ENCODE measurements around the gene JAK1.
"Not testable (repeated sequence)": the region's sequence is repeated elsewhere in the genome, so short reads cannot be mapped to it uniquely, and the experiment has no call there.

The JAK1 gene

DNA sequence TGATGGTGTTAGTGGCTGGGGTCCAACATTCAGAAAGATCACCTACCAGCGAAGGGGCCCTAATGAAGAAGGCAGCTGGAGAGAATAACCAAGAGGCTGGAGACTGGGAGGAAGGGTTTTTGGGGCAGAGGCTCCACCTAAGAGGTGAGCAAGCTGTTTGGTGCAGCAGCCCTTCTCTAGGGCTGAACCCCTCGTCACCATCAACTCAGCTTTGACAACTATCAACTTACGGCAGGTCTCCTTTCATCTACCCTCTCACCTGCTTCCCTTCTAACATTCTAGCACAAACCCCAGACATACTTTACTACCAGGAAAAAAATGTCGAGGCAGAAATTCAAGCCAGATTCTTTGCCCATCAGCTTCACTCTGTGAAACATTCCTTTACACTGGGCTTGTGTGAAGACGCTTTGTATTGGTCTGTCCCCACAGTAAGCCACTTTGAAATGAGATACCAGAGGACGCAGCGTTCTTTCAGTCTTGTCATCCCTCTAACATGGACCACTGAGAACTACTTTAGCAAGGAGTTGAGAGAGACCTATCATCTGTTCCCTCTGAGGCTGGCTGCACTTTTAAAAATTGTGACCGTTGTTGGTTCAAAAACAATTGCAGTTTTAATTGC lies 136.8 kb downstream of the JAK1 start:
- no peak overlapping the region for H3K4me3 ChIP-seq (replicated peaks; ENCODE audit: low read depth, low read length)
- DNase-seq (ENCODE audit: low read depth): no peak
- TF ChIP-seq, protein P1, sequence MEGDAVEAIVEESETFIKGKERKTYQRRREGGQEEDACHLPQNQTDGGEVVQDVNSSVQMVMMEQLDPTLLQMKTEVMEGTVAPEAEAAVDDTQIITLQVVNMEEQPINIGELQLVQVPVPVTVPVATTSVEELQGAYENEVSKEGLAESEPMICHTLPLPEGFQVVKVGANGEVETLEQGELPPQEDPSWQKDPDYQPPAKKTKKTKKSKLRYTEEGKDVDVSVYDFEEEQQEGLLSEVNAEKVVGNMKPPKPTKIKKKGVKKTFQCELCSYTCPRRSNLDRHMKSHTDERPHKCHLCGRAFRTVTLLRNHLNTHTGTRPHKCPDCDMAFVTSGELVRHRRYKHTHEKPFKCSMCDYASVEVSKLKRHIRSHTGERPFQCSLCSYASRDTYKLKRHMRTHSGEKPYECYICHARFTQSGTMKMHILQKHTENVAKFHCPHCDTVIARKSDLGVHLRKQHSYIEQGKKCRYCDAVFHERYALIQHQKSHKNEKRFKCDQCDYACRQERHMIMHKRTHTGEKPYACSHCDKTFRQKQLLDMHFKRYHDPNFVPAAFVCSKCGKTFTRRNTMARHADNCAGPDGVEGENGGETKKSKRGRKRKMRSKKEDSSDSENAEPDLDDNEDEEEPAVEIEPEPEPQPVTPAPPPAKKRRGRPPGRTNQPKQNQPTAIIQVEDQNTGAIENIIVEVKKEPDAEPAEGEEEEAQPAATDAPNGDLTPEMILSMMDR (IDR thresholded peaks at IDR 0.05; ENCODE audit: low read length, missing control alignments): no peak

DNA sequence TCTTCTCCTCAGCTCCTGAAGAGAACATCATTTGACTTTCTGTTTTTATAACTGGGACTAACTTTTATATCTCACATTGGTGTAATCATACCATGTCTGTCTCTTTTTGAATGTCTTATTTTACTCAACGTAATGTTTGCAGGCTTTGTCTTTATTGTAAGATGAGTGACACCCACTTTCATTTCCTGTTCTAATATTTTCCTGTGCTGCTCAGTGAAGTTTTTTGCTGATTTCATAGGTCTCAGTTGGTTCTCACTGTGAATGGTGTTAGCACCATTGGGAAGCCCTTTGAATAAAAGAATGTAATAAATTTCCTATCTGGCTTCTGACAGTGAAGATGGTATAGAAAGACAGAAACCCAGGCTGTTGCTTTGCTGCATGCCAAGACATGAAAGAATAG lies 137.5 kb downstream of the JAK1 start:
- no peak for DNase-seq (ENCODE audit: low read depth)
- no peak overlapping the region for H3K4me3 ChIP-seq (replicated peaks; ENCODE audit: low read depth, low read length)
- TF ChIP-seq, protein P1 (IDR thresholded peaks at IDR 0.05; ENCODE audit: low read length, missing control alignments): no peak

DNA sequence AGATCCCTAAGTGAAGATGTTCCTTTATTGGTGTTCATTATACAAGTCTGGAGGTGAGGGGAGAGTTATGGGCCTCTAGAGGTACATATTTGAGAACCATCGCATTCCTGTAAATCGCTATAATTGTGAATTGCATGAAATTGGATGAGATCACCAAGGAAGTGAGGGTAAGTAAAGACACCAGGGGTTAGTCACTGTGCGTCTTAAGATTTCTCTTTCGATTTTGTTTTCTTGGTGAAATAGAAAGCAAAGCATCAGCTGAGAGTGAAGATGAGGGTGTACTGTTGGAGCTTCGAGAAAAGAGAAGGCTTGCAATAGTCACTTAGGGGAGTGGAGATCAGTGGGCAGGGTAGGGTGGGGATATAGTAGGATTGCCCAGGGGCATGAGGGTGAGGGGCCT lies 139.4 kb downstream of the JAK1 start:
- H3K4me3 ChIP-seq (replicated peaks; ENCODE audit: low read depth, low read length): no peak overlapping the region
- TF ChIP-seq, protein P1 (IDR thresholded peaks at IDR 0.05; ENCODE audit: low read length, missing control alignments): no peak
- no peak for DNase-seq (ENCODE audit: low read depth)

DNA sequence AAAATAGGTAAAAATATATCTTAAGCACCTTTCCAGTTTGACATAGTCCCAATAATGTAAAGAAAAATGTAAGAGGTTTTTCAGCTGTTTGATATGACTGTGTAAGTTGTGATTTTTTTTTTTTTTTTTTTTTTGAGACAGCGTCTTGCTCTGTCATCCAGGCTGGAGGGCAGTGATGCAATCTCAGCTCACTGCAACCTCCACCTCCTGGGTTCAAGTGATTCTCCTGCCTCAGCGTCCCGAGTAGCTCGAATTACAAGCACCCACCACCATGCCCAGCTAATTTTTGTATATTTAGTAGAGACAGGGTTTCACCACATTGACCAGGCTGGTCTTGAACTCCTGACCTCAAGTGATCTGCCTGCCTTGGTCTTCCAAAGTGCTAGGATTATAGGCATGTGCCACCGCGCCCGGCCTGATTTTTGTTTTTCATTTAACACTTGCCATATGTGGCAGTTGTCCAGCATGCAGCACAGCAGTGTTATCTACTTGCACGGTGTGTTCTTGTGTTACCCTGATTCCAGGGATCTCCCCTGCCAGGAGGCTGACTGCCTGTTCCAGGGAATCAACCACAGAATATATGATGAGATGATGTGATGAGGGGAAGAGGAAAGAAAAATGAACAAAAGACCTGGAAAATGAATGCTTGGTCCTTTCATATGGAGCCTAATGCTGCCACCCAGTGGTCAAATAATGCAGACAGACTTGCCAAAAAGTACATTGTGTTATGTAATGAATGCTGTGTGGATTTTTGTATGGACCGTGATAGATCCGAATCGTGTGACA lies 142.5 kb downstream of the JAK1 start:
- DNase-seq (ENCODE audit: low read depth): peak; percentile 87
- TF ChIP-seq, protein P1 (IDR thresholded peaks at IDR 0.05; ENCODE audit: low read length, missing control alignments): peak; percentile 77
- H3K4me3 ChIP-seq (replicated peaks; ENCODE audit: low read depth, low read length): no peak overlapping the region

DNA sequence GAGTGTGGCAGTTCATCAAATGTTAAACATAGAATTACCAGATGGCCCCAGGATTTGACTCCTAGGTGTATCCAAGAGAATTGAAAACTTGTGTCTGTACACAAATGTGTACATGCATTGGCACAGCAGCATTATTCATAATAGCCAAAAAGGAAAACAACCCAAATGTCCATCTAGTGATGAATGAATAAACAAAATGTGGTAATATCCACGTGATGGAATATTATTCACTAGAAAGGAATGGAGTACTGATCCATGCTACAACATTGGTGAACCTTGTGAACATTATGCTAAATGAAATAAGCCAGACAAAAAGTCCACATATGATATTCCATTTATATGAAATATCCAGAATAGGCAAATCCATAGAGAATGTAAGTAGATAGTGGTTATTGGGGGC lies 143.7 kb downstream of the JAK1 start:
- DNase-seq (ENCODE audit: low read depth): peak; percentile 42
- H3K4me3 ChIP-seq (replicated peaks; ENCODE audit: low read depth, low read length): no peak overlapping the region
- TF ChIP-seq, protein P1 (IDR thresholded peaks at IDR 0.05; ENCODE audit: low read length, missing control alignments): no peak

DNA sequence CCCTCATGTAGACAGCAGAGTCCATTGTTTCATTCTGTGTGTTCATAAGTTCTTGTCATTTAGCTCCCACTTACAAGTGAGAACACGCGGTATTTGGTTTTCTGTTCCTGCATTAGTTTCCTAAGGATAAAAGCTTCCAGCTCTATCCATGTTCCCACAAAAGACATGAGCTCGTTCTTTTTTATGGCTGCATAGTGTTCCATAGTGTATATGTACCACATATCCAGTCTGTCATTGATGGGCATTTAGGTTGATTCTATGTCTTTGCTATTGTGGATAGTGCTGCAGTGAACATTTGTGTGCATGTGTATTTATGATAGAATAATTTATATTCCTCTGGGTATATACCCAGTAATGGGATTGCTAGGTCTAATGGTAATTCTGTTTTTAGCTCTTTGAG lies 145.8 kb downstream of the JAK1 start:
- H3K4me3 ChIP-seq (replicated peaks; ENCODE audit: low read depth, low read length); DNase-seq (ENCODE audit: low read depth): not testable (repeated sequence)

DNA sequence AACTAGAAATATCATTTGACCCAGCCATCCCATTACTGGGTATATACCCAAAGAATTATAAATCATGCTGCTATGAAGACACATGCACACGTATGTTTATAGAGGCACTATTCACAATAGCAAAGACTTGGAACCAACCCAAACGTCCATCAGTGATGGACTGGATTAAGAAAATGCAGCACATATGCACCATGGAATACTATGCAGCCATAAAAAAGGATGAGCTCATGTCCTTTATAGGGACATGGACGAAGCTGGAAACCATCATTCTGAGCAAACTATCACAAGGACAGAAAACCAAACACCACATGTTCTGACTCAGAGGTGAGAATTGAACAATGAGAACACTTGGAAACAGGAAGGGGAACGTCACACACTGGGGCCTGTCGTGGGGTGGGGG lies 149.0 kb downstream of the JAK1 start:
- not testable (repeated sequence) for DNase-seq (ENCODE audit: low read depth); H3K4me3 ChIP-seq (replicated peaks; ENCODE audit: low read depth, low read length)

DNA sequence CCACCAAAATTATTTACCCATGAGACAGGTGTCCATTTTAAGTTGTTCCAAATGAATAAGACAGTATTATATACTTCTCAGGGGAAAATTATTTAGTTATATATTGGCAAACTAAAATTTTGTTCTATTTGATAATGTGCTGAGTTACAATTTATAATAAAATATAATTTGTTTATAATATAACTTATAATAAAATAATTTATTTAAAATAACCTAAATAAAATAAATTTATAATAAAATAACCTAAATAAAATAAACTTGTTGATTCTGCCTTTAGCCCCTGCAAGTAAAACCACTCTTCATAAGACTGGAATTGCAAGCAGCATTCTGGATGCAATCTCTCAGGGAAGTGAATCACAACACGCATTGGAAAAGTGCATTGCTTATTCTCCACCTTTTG lies 151.9 kb downstream of the JAK1 start:
- TF ChIP-seq, protein P1 (IDR thresholded peaks at IDR 0.05; ENCODE audit: low read length, missing control alignments): no peak
- no peak overlapping the region for H3K4me3 ChIP-seq (replicated peaks; ENCODE audit: low read depth, low read length)
- no peak for DNase-seq (ENCODE audit: low read depth)

All from fibroblast of pulmonary artery (primary cell).